HepG2 (cell line): Measurements from ENCODE around the gene PRUNE1. TPM values are rescaled to one million over a fixed set of nuclear protein-coding genes. Genes with fewer than 3 reads are reported as not detected.
A peak's percentile ranks its signal among the peaks of the same experiment; 100 is the strongest.

Experiments used
- ATAC-seq: fragments of 200-7000 bp; cut with Tn5 transposase; 3 replicates; pipeline ENCODE4 v1.9.1; 2020; ENCODE audit warnings: mild to moderate bottlenecking, moderate library complexity
- BruUV-seq: library from RNA; stranded (reverse); fragments of 400-500 nt; replicated peaks from 2 replicates; lab custom pipeline; 2021; lab: Mats Ljungman, UMichigan
- CTCF ChIA-PET: fragments of 300-600 bp; formaldehyde crosslinking; extraction: SDS; loops from one replicate; lab custom pipeline; 2021; ENCODE audit warnings: low total read pairs, inconsistent platforms, low intra/inter-chr PET ratio; lab: Yijun Ruan, JAX
- POLR2A ChIA-PET: fragments of 350-600 bp; sonication (Branson Sonifier 250); formaldehyde crosslinking; loops from one replicate; lab custom pipeline; 2020; ENCODE audit warnings: antibody characterized with exemption, inconsistent platforms; lab: Yijun Ruan, JAX
- DNase-seq: peaks from one replicate; pipeline ENCODE4 v3.0.0-alpha.2; 2015; ENCODE audit warnings: low spot score
- FAIRE-seq: peaks from 3 replicates; lab custom pipeline; 2011; peaks lifted over from hg19 to GRCh38; lab: Jason Lieb, UNC
- H2AFZ ChIP-seq: one replicate; pipeline ENCODE4 v1.6.1; 2011; ENCODE audit warnings: low read length, inconsistent platforms
- H3K27ac ChIP-seq: fragments of 300-600 bp; 3 replicates; pipeline ENCODE4 v1.8.0; 2011; ENCODE audit warnings: mixed run types, mild to moderate bottlenecking, mixed read lengths, low read length, inconsistent platforms; ENCODE audit not compliant: insufficient read depth; ENCODE audit errors: extremely low read length
- H3K27me3 ChIP-seq, 2 experiments: fragments of 200-600 bp in 1 of 2; 2 replicates in 1 of 2; 3 replicates in 1 of 2; pipeline versions ENCODE4 v1.6.0 to v1.8.0; 2011; ENCODE audit warnings: low read length in 2 of 2, mild to moderate bottlenecking in 2 of 2, moderate library complexity in 2 of 2, inconsistent platforms in 1 of 2; ENCODE audit not compliant: insufficient read depth in 2 of 2, control insufficient read depth in 1 of 2
- H3K36me3 ChIP-seq, 2 experiments: fragments of 200-600 bp in 1 of 2; replicated peaks in 1 of 2; 2 replicates in 1 of 2; 3 replicates in 1 of 2; pipeline versions ENCODE4 v1.5.1 to v1.8.0; 2011; ENCODE audit warnings: low read length in 2 of 2, inconsistent platforms in 1 of 2; ENCODE audit not compliant: insufficient read depth in 2 of 2, control insufficient read depth in 1 of 2
- H3K4me1 ChIP-seq: 2 replicates; pipeline ENCODE4 v1.5.1; 2012; ENCODE audit warnings: low read length, inconsistent platforms; ENCODE audit not compliant: insufficient read depth
- H3K4me2 ChIP-seq: 2 replicates; pipeline ENCODE4 v1.6.0; 2011; ENCODE audit warnings: low read depth, low read length, inconsistent platforms
- H3K4me3 ChIP-seq, 3 experiments: fragments of 200-600 bp in 1 of 3; sonication (generic), shearing (Covaris generic) in 1 of 3; replicated peaks in 1 of 3; 2 replicates each; pipeline ENCODE4 v1.5.1; 2011 to 2016; ENCODE audit warnings: low read length in 3 of 3, inconsistent platforms in 2 of 3, low read depth in 2 of 3, mild to moderate bottlenecking in 2 of 3, control low read depth in 1 of 3, mixed read lengths in 1 of 3; ENCODE audit not compliant: insufficient read depth in 1 of 3
- H3K79me2 ChIP-seq: one replicate; pipeline ENCODE4 v1.6.1; 2011; ENCODE audit warnings: low read length, inconsistent platforms; ENCODE audit not compliant: insufficient read depth
- H3K9ac ChIP-seq: 2 replicates; pipeline ENCODE4 v1.6.0; 2011; ENCODE audit warnings: mild to moderate bottlenecking, low read depth, low read length, inconsistent platforms; ENCODE audit not compliant: insufficient read depth
- H3K9me3 ChIP-seq: 2 replicates; pipeline ENCODE4 v1.5.1; 2012; ENCODE audit warnings: mild to moderate bottlenecking, low read length
- H4K20me1 ChIP-seq: 2 replicates; pipeline ENCODE4 v1.6.0; 2011; ENCODE audit warnings: inconsistent platforms, mild to moderate bottlenecking, low read length, moderate library complexity; ENCODE audit not compliant: insufficient read depth
- AFF4 ChIP-seq: sonication (generic); formaldehyde crosslinking; IDR thresholded peaks from 2 replicates; pipeline ENCODE4 v1.4.0; 2020; ENCODE audit warnings: missing genetic modification reagents
- ERF ChIP-seq: IDR thresholded peaks from 2 replicates; pipeline ENCODE4 v1.6.1; 2018; ENCODE audit warnings: missing biosample characterization, missing genetic modification reagents
- HMGXB4 ChIP-seq, 2 experiments: sonication (generic) in 1 of 2; formaldehyde crosslinking in 1 of 2; IDR thresholded peaks; 2 replicates each; pipeline versions ENCODE4 v1.4.0 to v1.6.1; 2018 to 2020; ENCODE audit warnings: missing genetic modification reagents in 2 of 2, borderline replicate concordance in 1 of 2, low read depth in 1 of 2, mild to moderate bottlenecking in 1 of 2, missing biosample characterization in 1 of 2
- HNRNPL ChIP-seq: fragments of 200-400 bp; formaldehyde crosslinking; IDR thresholded peaks from 2 replicates; pipeline ENCODE4 v1.6.1; 2017; ENCODE audit warnings: mild to moderate bottlenecking, low read depth, low read length
- IRX3 ChIP-seq: sonication (generic); formaldehyde crosslinking; IDR thresholded peaks from 2 replicates; pipeline ENCODE4 v1.8.1; 2023; ENCODE audit warnings: mild to moderate bottlenecking, low read depth, missing genetic modification reagents, borderline replicate concordance
- SSRP1 ChIP-seq: IDR thresholded peaks from 2 replicates; pipeline ENCODE4 v1.6.1; 2016; ENCODE audit warnings: control low read depth
- ZBTB2 ChIP-seq: sonication (generic); formaldehyde crosslinking; IDR thresholded peaks from 2 replicates; pipeline ENCODE4 v1.8.0; 2022; ENCODE audit warnings: low read depth, missing genetic modification reagents
- ZFP91 ChIP-seq: sonication (generic); formaldehyde crosslinking; IDR thresholded peaks from 2 replicates; pipeline ENCODE4 v1.9.0; 2022; ENCODE audit warnings: missing genetic modification reagents, mild to moderate bottlenecking, borderline replicate concordance
- ZNF121 ChIP-seq: sonication (generic); formaldehyde crosslinking; IDR thresholded peaks from 2 replicates; pipeline ENCODE4 v1.5.0; 2020; ENCODE audit warnings: mild to moderate bottlenecking, missing genetic modification reagents
- WGBS: methylation state at CpG from one replicate; pipeline ENCODE4 v1.1.6; 2017; ENCODE audit warnings: low lambda C conversion rate; 5-methylcytosine and 5-hydroxymethylcytosine counted together
- in situ Hi-C: cut with HindIII; loops from 2 replicates; pipeline ENCODE4 v1.10.0; 2017; ENCODE audit warnings: low pct_unique_long_range_greater_than_20kb; ENCODE audit not compliant: extremely low pct_ligation_motif_present
- intact Hi-C: fragments of 100-400 bp; cut with micrococcal nuclease; formaldehyde crosslinking; loops from one replicate; pipeline ENCODE4 v1.10.0; 2022; ENCODE audit not compliant: unreplicated experiment
- polyA plus RNA-seq, 8 experiments: library from polyadenylated mRNA; depleted of rRNA in 3 of 8; stranded (reverse) in 7 of 8; unstranded in 1 of 8; fragments of >200 nt; fragmentation: Illumina TruSeq in 4 of 8; extraction: Trizol in 4 of 8; gene quantifications; 2 replicates each; pipeline versions ENCODE4 v1.2.1 to v1.2.3, GENCODE V29; 2011 to 2016; ENCODE audit warnings: low read depth in 4 of 8, missing spikeins in 1 of 8, mixed read lengths in 1 of 8; ENCODE audit not compliant: insufficient read depth in 1 of 8
- total RNA-seq, 5 experiments: library from RNA; depleted of rRNA; stranded (reverse); fragments of >200 nt; fragmentation: Illumina TruSeq; extraction: Trizol; gene quantifications; 2 replicates each; pipeline ENCODE4 v1.2.3, GENCODE V29; 2016; ENCODE audit warnings: low read depth in 1 of 5
- TF ChIP-seq, protein P1 (sequence below): sonication (generic); formaldehyde crosslinking; IDR thresholded peaks from 2 replicates; pipeline ENCODE4 v1.4.0; 2020; ENCODE audit warnings: mild to moderate bottlenecking, missing genetic modification reagents

The PRUNE1 gene
- total and polyA plus RNA-seq, 2 of the 13 experiments (the other 11 are each of a cell fraction or from before 2014, with no cell fraction given) = 19.0 to 31.9 TPM

DNA sequence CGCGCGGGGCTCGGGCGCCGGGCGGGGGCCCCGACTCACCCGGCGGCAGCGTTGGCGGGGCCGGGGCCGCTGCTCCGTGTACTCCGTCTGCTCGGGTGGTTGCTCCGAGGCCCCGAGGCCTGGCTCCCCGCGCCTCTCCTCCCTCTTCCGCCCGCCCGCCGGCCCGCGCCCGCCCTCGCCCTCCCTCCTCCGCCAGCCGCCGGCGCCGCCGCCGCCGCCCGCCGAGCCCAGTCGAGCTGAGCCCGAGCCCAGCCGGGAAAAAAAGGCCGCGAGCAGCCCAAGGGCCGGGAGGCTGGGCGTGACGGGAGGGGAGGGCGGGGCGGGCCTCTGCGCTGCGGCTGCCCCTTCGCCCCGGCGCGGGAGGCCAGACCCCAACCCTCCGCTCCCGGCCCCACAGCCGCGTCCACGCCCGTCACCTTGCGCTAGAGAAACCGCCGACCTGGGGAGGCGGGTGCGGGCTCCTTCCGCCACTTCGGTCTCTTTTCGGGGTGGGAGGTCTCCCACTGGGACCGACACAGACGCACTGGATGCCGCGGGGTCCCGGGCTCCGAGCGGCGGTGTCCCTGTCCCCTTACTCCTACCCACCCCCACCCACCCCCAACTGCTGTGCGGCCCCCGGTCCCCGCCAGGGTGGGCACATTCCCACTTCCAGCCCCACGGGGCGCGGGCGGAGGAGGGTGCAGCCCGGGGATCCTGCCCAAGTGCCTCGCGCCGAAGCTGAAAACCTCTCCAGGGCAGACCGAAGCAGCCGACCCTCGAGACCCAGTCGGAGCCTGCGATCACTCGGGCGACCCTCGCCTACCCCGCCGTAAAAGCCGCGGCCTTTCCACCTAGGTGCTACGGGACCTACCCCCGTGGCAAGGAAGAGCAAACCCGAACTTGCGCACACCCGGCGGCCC lies 33.4 kb upstream of the PRUNE1 start, which contains the start of gene CERS2:
Gene CERS2, minus strand, starts transcription at position 256 of the 899 bp plus-strand sequence. CDS start 5,745 bp downstream, outside the sequence.
- peak within 1 kb of the TSS; percentile 71 to 95 (median 89) for H3K4me3 ChIP-seq
- WGBS = 6% methylated on average over 26 of the region's 106 CpGs
- ChIA-PET POLR2A (interaction anchor here (0.5 to 10.3 kb wide), 8 partner anchors 9 to 368 kb away, joined by 3 to 99 read pairs (median 4); partner anchors contain the start of gene MINDY1), CTCF (no interaction called here)
- no peak within 1 kb of the TSS for H2AFZ ChIP-seq
- H3K4me2 ChIP-seq = peak within 1 kb of the TSS; percentile 98
- in situ Hi-C loops = no loop called here
- peak within 1 kb of the TSS; percentile 97 for H3K9ac ChIP-seq
- DNase-seq = peak; percentile 52
- peak; percentile 28 for ATAC-seq
- no peak for FAIRE-seq
- no peaks in the 10 kb centered on the region; a peak in 1 of 5 replicates for H3K27me3 ChIP-seq
- peak within 1 kb of the TSS; percentile 96 for H3K27ac ChIP-seq
- no peaks in the 10 kb centered on the region for H3K9me3 ChIP-seq
- peaks cover 12% of the 10 kb centered on the region for H4K20me1 ChIP-seq
- H3K79me2 ChIP-seq = peaks cover 46% of the 10 kb centered on the region
- H3K4me1 ChIP-seq = peaks cover 79% of the 10 kb centered on the region
- BruUV-seq = TSS peak; percentile 40
- H3K36me3 ChIP-seq = 0 out of 5 replicates have a peak, but pooled peaks cover 0 to 3% of the 10 kb centered on the region in 2 experiments
- intact Hi-C loops = loop anchor here (5.0 kb wide), 1 partner anchor 32 kb away; the partner anchor contains the start of genes MINDY1 and PRUNE1
- TF ChIP-seq IRX3 (CRISPR knock-in tag) = no peak
- TF ChIP-seq, protein P1, sequence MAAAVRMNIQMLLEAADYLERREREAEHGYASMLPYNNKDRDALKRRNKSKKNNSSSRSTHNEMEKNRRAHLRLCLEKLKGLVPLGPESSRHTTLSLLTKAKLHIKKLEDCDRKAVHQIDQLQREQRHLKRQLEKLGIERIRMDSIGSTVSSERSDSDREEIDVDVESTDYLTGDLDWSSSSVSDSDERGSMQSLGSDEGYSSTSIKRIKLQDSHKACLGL (CRISPR knock-in tag) = no peak; the same call in 1 of the 2 replicates
- peak in 1 of 2 experiments; percentile 39; a peak in 2 of 4 replicates for TF ChIP-seq HMGXB4 (CRISPR knock-in tag; IDR thresholded peaks at IDR 0.05; ENCODE audit: borderline replicate concordance in 1 of 2, low read depth in 1 of 2)
- TF ChIP-seq HNRNPL = no peak
- 0 out of 2 replicates have a peak, but pooled peaks have one; percentile 37 for TF ChIP-seq ERF (CRISPR knock-in tag)
- TF ChIP-seq ZFP91 (CRISPR knock-in tag) = peak; percentile 19; the same call in 1 of the 2 replicates
- 0 out of 2 replicates have a peak, but pooled peaks have one; percentile 63 for TF ChIP-seq ZBTB2 (CRISPR knock-in tag)
- no peak for TF ChIP-seq AFF4 (CRISPR knock-in tag)
- TF ChIP-seq SSRP1 (CRISPR knock-in tag) = no peak
- TF ChIP-seq ZNF121 = no peak
